Measurements from ENCODE around the gene MYO9A. TPM values are rescaled to one million over a fixed set of nuclear protein-coding genes. Genes with fewer than 3 reads are reported as not detected.

MYO9A gene
- total and polyA plus RNA-seq, 3 experiments from 2014 or later: 20.3 to 22.2 (median 22.0) TPM

- H3K9me3 Mint-ChIP-seq: no peaks in the 10 kb centered on the region
- no peak overlapping the region for H3K4me3 Mint-ChIP-seq
- no peak overlapping the region for H3K4me3 ChIP-seq (ENCODE audit: low read length)
- no peaks in the 10 kb centered on the region for H3K27me3 Mint-ChIP-seq
- no peaks in the 10 kb centered on the region for H3K27me3 ChIP-seq (ENCODE audit: insufficient read depth, low read length, poor library complexity, severe bottlenecking)
- no peak for DNase-seq
- ChIA-PET POLR2A (no interaction called here), CTCF (interaction anchor here (0.7 kb wide), 1 partner anchor 11 kb away, joined by 3 read pairs; no protein-coding TSS in a partner anchor)
- no peak overlapping the region for H3K27ac Mint-ChIP-seq
- H3K4me1 ChIP-seq (ENCODE audit: insufficient read depth, low read length): no peaks in the 10 kb centered on the region
- no peaks in the 10 kb centered on the region for H3K36me3 Mint-ChIP-seq
- no peaks in the 10 kb centered on the region for H3K9me3 ChIP-seq (ENCODE audit: low read length)
- no peaks in the 10 kb centered on the region for H3K4me1 Mint-ChIP-seq
- no peaks in the 10 kb centered on the region for H3K36me3 ChIP-seq (ENCODE audit: insufficient read depth, low read length)
- no peak overlapping the region for H3K27ac ChIP-seq (ENCODE audit: low read depth, low read length)
These were observed 12.3 kb upstream of the MYO9A start for GRCh38 chr15:72130272-72130671.

DNA sequence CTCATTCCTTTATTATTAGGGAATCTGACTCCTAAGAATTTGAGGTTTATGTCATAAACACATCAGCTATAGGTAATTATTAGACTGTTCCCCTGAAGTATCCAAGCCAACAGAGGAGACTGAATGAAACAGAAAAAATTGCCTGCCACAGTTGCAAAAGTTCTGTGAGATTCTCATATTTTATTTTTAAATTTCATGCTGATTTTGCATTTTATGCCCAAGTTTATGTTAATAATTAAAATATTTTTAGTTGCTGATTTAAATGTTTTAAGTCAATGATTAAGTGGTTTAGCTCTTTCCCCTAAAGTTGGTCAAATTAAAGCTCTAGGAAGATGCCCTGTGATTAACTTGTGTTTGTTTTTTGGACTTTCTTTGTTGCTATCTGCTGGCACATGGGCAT lies 10.4 kb upstream of the MYO9A start:
- H3K27ac Mint-ChIP-seq: no peak overlapping the region
- POLR2A ChIA-PET: no interaction called here
- DNase-seq: no peak
- H3K4me1 ChIP-seq (ENCODE audit: insufficient read depth, low read length): no peaks in the 10 kb centered on the region
- no peaks in the 10 kb centered on the region for H3K9me3 Mint-ChIP-seq
- no peaks in the 10 kb centered on the region for H3K4me1 Mint-ChIP-seq
- no peaks in the 10 kb centered on the region for H3K36me3 Mint-ChIP-seq
- no peak overlapping the region for H3K4me3 Mint-ChIP-seq
- no peaks in the 10 kb centered on the region for H3K27me3 ChIP-seq (ENCODE audit: insufficient read depth, low read length, poor library complexity, severe bottlenecking)
- no peaks in the 10 kb centered on the region for H3K9me3 ChIP-seq (ENCODE audit: low read length)
- no peaks in the 10 kb centered on the region for H3K27me3 Mint-ChIP-seq
- H3K36me3 ChIP-seq (ENCODE audit: insufficient read depth, low read length): no peaks in the 10 kb centered on the region
- no peak overlapping the region for H3K4me3 ChIP-seq (ENCODE audit: low read length)
- CTCF ChIA-PET: no interaction called here
- no peak overlapping the region for H3K27ac ChIP-seq (ENCODE audit: low read depth, low read length)

DNA sequence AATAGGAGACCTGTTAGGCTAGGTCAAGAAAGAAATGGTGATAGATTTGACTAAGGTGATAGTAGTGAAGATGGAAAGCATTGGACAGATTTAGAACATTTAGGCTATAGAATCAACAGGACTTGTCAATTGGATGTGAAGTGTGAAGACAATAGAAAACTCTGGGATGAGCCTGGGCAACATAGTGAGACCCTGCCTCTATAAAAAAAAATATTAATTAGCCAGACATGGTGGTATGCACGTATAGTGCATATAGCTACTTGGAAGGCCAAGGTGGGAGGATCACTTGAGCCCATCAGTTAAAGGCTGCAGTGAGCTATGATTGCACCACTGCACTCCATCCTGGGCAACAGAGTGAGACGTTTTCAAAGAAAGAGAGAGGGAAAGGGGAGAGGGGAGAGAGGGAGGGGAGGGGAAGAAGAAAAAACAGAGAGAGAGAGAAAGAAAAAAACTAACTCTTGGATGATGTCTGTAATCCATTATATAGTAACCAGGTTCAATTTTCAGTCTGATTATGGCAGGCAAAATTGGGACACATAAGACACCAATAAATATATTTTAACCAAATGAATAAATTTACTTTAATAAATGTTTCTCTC lies 9.9 kb upstream of the MYO9A start:
- ChIA-PET POLR2A (no interaction called here), CTCF (interaction anchor here (1.0 kb wide), 1 partner anchor 9 kb away, joined by 3 read pairs; the partner anchor contains the start of gene SENP8)
- no peaks in the 10 kb centered on the region for H3K27me3 ChIP-seq (ENCODE audit: insufficient read depth, low read length, poor library complexity, severe bottlenecking)
- Mint-ChIP-seq H3K4me3 (no peak overlapping the region), H3K36me3 (no peaks in the 10 kb centered on the region), H3K4me1 (no peaks in the 10 kb centered on the region), H3K27ac (no peak overlapping the region), H3K27me3 (no peaks in the 10 kb centered on the region), H3K9me3 (no peaks in the 10 kb centered on the region)
- H3K4me3 ChIP-seq (ENCODE audit: low read length): no peak overlapping the region
- no peak for DNase-seq
- no peak overlapping the region for H3K27ac ChIP-seq (ENCODE audit: low read depth, low read length)
- H3K36me3 ChIP-seq (ENCODE audit: insufficient read depth, low read length): no peaks in the 10 kb centered on the region
- no peaks in the 10 kb centered on the region for H3K9me3 ChIP-seq (ENCODE audit: low read length)
- H3K4me1 ChIP-seq (ENCODE audit: insufficient read depth, low read length): no peaks in the 10 kb centered on the region

DNA sequence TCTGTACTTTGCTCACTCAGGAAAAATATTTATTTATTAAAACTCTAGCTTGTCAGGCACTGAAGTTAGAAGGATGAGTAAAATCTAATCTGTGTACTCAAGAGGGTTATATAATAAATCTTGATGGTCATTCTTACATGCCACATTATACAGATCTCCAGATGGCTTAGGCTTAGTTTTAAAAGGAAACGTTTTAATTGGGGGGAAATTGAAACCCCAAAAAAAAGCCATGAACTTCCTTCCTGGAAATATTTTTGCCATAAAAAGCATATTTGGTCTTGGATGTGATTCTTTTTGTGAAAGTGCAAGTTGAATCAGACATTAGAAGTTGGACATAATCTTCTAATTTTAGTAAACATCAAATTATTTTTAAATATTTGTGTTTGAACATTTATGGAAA lies 6.3 kb upstream of the MYO9A start:
- no peak for DNase-seq
- H3K36me3 Mint-ChIP-seq: no peaks in the 10 kb centered on the region
- no peak overlapping the region for H3K27ac Mint-ChIP-seq
- H3K27me3 Mint-ChIP-seq: no peaks in the 10 kb centered on the region
- Histone ChIP-seq H3K27me3 (ENCODE audit: insufficient read depth, low read length, poor library complexity, severe bottlenecking) (no peaks in the 10 kb centered on the region), H3K4me1 (ENCODE audit: insufficient read depth, low read length) (peaks cover under 1% of the 10 kb centered on the region), H3K27ac (ENCODE audit: low read depth, low read length) (no peak overlapping the region), H3K36me3 (ENCODE audit: insufficient read depth, low read length) (no peaks in the 10 kb centered on the region), H3K9me3 (ENCODE audit: low read length) (no peaks in the 10 kb centered on the region), H3K4me3 (ENCODE audit: low read length) (no peak overlapping the region)
- CTCF ChIA-PET: no interaction called here
- peaks cover 0 to 4% (median under 1%) of the 10 kb centered on the region in 3 donors for H3K4me1 Mint-ChIP-seq
- POLR2A ChIA-PET: no interaction called here
- no peak overlapping the region for H3K4me3 Mint-ChIP-seq
- H3K9me3 Mint-ChIP-seq: no peaks in the 10 kb centered on the region

GRCh38 chr15:72117486-72118016 lies 399 bp downstream of the MYO9A start:
- Histone ChIP-seq H3K4me1 (ENCODE audit: insufficient read depth, low read length) (peaks cover 21% of the 10 kb centered on the region), H3K4me3 (ENCODE audit: low read length) (peak overlapping the region; percentile 81), H3K9me3 (ENCODE audit: low read length) (no peaks in the 10 kb centered on the region), H3K27me3 (ENCODE audit: insufficient read depth, low read length, poor library complexity, severe bottlenecking) (no peaks in the 10 kb centered on the region), H3K36me3 (ENCODE audit: insufficient read depth, low read length) (no peaks in the 10 kb centered on the region), H3K27ac (ENCODE audit: low read depth, low read length) (peak overlapping the region; percentile 68)
- Mint-ChIP-seq H3K27me3 (no peaks in the 10 kb centered on the region), H3K36me3 (peaks cover 0 to 9% (median 0%) of the 10 kb centered on the region in 3 donors), H3K27ac (peak overlapping the region; percentile 92 to 100 (median 98)), H3K4me1 (peaks cover 32 to 53% (median 44%) of the 10 kb centered on the region in 3 donors), H3K4me3 (peak overlapping the region; percentile 96 to 100 (median 99)), H3K9me3 (no peaks in the 10 kb centered on the region)
- ChIA-PET POLR2A (interaction anchor here (0.9 kb wide), 1 partner anchor 258 kb away, joined by 5 read pairs; no protein-coding TSS in a partner anchor), CTCF (no interaction called here)
- peak; percentile 55 to 79 (median 65) for DNase-seq

DNA sequence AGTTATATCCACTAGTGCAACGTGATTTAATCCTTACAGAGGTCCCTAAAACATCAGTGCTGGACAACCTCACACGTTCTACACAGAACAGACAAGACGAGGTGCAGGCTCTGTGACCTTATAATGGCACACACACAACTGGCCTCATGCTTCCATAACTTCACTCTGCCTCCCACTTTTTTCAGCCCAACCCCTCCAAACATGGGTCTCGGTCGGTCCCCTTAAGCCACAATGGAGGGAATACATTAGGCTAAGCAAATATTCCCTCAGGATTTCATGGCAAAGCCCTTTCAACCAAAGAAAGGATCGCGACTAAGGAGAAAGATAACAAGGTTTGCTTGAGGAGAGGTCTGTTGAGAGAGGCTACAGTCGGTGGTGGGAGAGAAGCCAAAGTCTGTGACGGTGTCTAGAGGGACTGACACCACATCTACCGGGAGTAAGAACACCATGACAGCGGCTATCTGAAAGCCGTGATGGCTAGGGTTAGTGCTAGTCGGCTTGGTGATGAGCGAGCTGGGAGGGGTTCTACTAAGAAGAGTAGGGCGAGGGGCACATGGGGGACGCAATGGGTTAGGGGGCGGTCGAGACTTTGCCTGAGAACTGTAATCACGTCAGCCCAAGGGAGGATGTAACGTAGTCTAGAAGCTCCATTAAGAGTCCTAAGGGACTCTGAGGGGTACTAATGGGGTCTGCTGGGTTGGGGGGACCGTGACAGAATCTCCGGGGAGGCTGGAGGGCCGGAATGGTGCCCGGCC lies 1.0 kb downstream of the MYO9A start:
- Mint-ChIP-seq H3K9me3 (no peaks in the 10 kb centered on the region), H3K27me3 (no peaks in the 10 kb centered on the region), H3K4me3 (peak overlapping the region; percentile 95 to 100 (median 99)), H3K36me3 (peaks cover 0 to 9% (median 0%) of the 10 kb centered on the region in 3 donors), H3K4me1 (peaks cover 32 to 57% (median 44%) of the 10 kb centered on the region in 3 donors), H3K27ac (peak overlapping the region; percentile 75 to 99 (median 94))
- Histone ChIP-seq H3K4me3 (ENCODE audit: low read length) (peak overlapping the region; percentile 81), H3K36me3 (ENCODE audit: insufficient read depth, low read length) (no peaks in the 10 kb centered on the region), H3K27me3 (ENCODE audit: insufficient read depth, low read length, poor library complexity, severe bottlenecking) (no peaks in the 10 kb centered on the region), H3K27ac (ENCODE audit: low read depth, low read length) (peak overlapping the region; percentile 68), H3K9me3 (ENCODE audit: low read length) (no peaks in the 10 kb centered on the region), H3K4me1 (ENCODE audit: insufficient read depth, low read length) (peaks cover 21% of the 10 kb centered on the region)
- ChIA-PET POLR2A (no interaction called here), CTCF (no interaction called here)
- peak in 1 of 5 donors; percentile 62 for DNase-seq

- Mint-ChIP-seq H3K36me3 (peaks cover 0 to 7% (median 0%) of the 10 kb centered on the region in 3 donors), H3K4me3 (peak overlapping the region in 1 of 7 donors; percentile 53), H3K27me3 (no peaks in the 10 kb centered on the region), H3K27ac (peak overlapping the region in 1 of 8 donors; percentile 85), H3K4me1 (peaks cover 32 to 50% (median 36%) of the 10 kb centered on the region in 3 donors), H3K9me3 (no peaks in the 10 kb centered on the region)
- POLR2A ChIA-PET: no interaction called here
- H3K27me3 ChIP-seq (ENCODE audit: insufficient read depth, low read length, poor library complexity, severe bottlenecking): no peaks in the 10 kb centered on the region
- DNase-seq: no peak
- peaks cover 13% of the 10 kb centered on the region for H3K4me1 ChIP-seq (ENCODE audit: insufficient read depth, low read length)
- no peaks in the 10 kb centered on the region for H3K9me3 ChIP-seq (ENCODE audit: low read length)
- H3K36me3 ChIP-seq (ENCODE audit: insufficient read depth, low read length): no peaks in the 10 kb centered on the region
- no peak overlapping the region for H3K27ac ChIP-seq (ENCODE audit: low read depth, low read length)
- CTCF ChIA-PET: no interaction called here
- H3K4me3 ChIP-seq (ENCODE audit: low read length): no peak overlapping the region
These were observed 4.5 kb downstream of the MYO9A start for GRCh38 chr15:72113347-72114031.

DNA sequence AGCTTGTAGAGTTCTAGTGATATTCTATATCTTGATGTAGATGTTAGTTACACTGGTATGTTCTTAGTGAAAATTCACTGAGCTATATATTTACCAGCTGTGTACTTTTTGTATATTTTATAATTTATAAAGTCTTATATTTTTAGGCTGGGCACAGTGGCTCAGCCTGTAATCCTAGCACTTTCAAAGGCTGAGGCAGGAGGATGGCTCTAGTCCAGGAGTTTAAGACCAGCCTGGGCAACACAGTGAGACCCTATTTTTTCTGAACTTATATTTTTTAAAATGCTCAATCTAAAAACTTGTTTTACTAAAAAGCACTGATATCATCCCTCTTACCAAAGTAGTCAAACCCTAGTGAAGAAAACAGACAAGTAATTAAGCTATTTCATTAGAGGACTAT lies 5.1 kb downstream of the MYO9A start:
- no peaks in the 10 kb centered on the region for H3K9me3 ChIP-seq (ENCODE audit: low read length)
- ChIA-PET POLR2A (no interaction called here), CTCF (no interaction called here)
- no peak overlapping the region for H3K27ac Mint-ChIP-seq
- DNase-seq: no peak
- H3K36me3 ChIP-seq (ENCODE audit: insufficient read depth, low read length): no peaks in the 10 kb centered on the region
- peaks cover 34 to 52% (median 40%) of the 10 kb centered on the region in 3 donors for H3K4me1 Mint-ChIP-seq
- H3K4me1 ChIP-seq (ENCODE audit: insufficient read depth, low read length): peaks cover 13% of the 10 kb centered on the region
- no peak overlapping the region for H3K27ac ChIP-seq (ENCODE audit: low read depth, low read length)
- no peaks in the 10 kb centered on the region for H3K27me3 ChIP-seq (ENCODE audit: insufficient read depth, low read length, poor library complexity, severe bottlenecking)
- no peaks in the 10 kb centered on the region for H3K9me3 Mint-ChIP-seq
- H3K27me3 Mint-ChIP-seq: no peaks in the 10 kb centered on the region
- H3K4me3 Mint-ChIP-seq: peak overlapping the region in 1 of 7 donors; percentile 53
- H3K4me3 ChIP-seq (ENCODE audit: low read length): no peak overlapping the region
- H3K36me3 Mint-ChIP-seq: peaks cover 0 to 4% (median 0%) of the 10 kb centered on the region in 3 donors
